GM21576 (cell line): ENCODE measurements around the gene RSPO1.
"Not testable (repeated sequence)": the region's sequence is repeated elsewhere in the genome, so short reads cannot be mapped to it uniquely, and the experiment has no call there.

Source experiments
- ATAC-seq: cut with Tn5 transposase; IDR thresholded peaks from one replicate; pipeline ENCODE4 v1.9.1; 2021; ENCODE audit warnings: mild to moderate bottlenecking, moderate library complexity; ENCODE audit not compliant: unreplicated experiment

RSPO1 gene

DNA sequence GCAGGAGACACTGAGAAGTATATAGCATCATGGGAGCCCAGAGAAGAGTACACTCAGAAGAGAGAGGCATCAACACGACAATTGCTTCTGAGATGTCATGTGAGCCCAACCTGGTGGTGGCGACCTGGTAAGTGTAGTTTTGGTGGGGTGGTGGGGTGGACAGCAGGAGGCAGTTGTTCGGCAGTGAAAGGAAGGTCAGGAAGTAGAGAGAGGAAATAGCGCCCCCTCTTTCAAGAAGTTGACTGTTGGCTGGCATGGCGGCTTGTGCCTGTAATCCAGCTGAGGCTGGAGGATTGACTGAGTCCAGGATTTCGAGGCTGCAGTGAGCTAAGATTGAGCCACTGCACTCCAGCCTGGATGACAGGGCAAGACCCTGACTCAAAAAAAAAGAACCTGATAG, 12.6 kb downstream of the RSPO1 start:
- ATAC-seq: no peak

DNA sequence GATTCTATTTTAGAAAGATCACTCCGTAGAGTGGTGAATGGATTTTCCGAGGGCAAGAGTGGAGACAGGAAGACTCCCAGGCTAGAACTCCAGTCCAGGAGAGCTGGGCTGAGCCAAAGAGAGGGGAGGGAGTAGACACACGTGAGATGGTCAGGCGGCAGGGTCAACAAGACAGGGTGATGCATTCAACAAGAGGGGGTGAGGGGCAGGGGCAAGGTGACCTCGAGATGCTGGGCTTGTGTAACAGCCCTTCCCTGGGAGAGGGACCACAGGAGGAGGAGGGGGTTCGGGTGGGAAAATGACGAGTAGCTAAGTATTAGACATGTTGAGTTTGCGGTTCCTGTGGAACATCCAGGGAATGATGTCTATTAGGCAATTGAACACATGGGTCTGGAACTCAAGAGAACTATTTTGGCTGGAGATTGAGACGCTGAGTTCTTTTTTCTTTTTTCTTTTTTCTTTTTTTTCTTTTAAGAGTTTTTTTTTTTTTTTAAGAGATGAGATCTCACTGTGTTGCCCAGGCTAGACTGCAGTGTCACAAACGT, 13.3 kb downstream of the RSPO1 start:
- ATAC-seq: no peak

DNA sequence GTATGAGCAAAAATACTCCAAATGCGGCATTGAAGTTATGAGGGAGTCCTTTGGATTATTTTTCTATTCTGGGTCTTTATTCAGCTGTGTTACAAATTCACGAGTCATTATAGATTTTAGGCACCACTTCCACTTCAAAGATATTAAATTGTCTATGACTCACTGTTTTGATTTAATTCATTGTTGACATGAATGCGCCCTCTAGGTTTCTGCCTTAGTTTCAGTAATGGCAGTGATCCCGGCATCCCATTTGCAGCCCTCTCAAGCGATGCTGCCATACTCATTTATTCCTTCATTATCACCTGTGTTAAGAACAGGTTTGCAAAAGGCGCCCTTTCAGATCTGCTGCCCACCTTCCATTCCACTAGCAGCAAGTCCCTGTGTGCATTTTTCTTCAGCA, 14.0 kb downstream of the RSPO1 start:
- ATAC-seq: no peak

DNA sequence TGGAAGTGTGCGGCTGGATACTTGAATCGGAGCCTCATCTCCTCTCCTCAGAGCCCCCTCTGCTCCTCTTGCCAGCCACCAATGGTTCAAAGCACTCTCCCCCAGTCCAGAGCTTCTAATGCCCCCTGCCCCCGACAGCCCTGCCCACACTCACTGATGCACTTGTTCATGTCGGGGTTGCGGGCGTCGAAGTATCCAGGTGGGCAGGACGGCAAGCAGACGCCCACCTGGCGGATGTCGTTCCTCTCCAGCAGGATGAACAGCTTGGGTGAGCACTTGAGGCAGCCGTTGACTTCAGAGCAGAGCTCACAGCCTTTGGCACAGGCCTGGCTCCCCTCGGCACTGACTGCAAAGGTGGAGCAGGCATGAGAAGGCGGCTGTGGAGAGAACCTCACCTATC, 18.4 kb downstream of the RSPO1 start:
- ATAC-seq: no peak

DNA sequence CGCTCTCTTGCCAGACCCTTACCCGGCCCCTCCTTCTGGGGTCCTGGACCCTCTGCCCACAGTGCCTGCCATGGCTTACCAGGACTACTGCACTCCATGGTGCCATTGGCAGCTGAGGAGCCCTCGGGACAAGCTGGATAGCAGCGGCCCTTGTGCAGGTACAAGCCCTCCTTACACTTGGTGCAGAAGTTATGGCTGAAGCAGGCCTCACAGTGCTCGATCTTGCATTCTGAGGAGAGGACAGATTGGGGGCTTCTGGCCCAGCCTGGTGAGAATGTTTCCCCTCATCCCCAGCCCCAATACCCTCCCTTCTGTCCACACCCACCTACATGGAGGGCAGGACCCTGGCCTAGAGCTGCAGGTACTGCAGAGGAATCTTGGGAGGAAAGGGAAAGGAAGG, 20.6 kb downstream of the RSPO1 start:
- no peak for ATAC-seq

DNA sequence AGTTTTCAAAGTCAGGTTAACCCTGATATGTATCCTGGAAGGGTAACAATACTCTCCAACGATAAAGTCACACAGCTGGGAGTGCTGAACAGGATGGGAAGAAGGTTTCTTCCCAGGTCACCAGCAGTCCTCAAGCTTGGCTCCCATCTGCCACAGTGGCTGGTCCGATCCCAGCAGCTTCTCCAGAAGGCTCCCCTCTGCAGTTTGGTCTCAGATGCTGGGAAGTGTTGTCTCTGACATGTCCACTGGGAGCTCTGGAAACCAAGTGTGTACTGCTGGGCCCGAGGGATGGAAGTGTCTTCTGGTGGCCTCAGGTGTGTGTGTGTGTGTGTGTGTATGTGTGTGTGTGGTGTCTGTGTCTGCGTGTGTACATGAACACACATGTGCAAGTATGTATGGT, 22.5 kb downstream of the RSPO1 start:
- no peak for ATAC-seq

DNA sequence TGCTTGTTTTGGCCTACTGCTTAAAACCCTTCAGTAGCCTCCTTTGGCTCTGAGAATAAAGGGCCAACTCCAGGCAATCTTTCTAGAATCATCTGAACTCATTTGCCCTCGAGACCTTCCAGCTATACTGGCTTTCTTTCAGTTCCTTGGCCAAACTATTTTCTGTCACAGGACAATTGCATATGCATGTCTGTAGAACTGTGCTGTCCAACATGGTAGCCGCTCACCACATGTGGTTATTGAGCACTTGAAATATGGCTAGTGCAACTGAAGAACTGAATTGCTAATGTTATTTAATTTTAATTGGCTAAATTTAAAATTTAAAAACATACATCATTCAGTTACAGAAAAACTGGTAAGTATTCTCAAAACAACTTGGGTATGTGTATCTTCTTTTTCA, 24.7 kb downstream of the RSPO1 start:
- no peak for ATAC-seq

DNA sequence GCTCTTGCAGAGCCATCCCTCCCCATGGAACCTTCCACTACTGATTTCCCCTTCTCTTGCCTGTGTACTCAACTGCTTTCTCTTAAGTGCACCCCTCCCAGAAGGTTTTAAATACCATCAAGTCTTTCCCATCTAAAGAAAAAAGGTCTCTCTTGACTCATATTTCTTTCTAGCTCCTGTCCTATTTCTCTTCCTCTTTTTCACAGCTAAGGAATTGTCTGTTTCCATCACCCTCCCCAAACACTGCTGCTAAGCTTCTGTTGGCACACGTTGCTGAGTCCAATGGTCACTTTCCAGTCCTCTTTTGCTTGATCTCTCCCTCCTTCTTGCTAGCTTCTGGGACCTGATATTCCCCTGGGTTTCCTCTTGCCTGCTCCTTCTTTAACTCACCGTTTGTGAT, 25.7 kb downstream of the RSPO1 start:
- no peak for ATAC-seq

DNA sequence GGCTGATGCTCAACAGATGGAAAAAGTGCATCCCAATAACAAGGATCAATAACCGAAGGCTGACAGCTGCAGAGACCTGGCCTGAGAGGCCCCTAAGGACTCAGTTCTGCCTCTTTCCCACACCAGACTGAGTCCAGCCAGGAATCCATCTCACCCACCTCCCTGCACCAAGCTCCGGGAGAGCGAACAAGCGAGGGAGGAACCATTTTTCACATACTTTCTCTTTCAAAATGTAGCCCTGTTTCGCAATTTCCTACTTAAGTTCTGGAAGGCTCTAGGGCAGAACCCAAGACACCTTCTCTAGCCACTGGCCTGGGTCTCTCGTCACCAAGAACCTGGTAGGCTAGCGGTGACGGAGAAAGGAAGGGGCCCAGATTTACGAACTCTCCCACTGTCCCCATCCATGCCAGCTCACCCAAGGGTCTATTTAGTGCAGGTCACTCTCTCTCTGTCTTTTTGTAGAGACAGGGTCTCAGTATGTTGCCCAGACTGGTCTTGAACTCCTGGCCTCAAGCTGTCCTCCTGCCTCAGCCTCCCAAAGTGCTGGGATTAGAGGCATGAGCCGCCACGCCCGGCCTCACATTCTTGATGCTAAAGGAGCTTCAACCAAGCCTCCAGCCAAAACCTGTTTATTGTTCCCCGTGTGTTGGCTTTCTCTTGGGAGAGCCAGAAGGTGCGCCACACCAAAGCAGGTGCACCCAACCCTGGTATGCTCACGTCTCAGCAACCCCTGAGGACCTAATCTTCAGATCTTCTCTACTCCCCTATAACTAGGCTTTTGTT, 28.0 kb downstream of the RSPO1 start:
- ATAC-seq: no peak

DNA sequence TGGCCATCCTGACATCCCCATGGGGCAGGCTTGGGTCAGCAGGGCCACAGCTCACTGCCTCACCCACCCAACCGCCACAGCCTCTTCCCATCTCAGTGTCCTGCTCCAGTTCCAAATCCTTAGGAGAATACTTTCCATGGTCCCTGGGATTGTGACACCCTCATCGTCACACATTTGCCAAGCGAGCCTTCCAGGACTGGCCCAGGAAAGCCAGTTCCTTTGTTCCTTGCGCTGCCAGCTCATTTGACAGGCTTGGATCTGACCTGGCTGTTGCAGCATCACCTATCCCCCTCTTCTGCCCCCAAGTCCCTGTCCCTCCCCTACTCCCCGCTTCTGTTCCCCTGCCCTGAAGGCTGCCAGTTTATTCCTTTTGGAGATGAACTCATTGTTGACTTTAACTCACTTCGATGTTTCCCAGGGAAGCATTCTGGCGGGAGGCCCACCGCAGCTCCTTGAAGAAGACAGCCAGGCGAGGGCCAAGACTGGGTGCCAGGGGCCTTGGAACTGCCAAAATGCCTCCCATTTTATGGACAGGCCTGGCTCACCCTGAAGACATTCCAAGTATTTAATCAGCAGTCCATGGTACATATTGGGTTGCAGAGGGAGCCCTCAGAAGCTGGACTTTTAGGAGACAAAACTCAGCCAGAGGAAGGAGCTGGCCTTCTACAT, 28.8 kb downstream of the RSPO1 start:
- no peak for ATAC-seq

DNA sequence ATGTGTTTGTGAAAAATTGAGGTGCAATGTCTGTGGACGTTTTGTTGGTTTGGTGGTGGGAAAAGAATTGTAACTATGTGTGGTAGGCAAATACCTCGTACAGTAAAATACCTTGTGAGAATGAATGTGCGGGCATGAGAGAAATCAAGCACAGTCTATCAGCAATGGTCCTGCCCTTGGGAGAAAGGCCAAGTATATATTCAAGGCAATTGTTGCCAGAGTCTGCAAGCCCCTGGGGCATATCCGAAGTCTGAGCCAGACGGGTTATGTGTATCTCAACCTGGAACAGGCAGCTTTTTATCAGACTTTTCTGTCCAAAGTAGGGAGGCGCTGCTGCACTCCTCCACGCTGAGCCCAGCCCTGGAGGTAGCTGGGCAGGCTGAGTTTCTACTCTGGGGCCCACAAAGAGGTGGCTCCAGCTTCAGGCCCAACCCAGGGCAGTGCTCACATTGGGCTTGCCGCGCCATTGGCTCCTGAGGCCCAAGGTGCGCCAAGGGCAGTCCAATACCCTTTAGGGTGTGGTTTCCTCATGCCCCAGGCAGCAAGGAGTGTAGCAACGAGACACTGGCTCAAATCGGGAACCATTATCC, 29.5 kb downstream of the RSPO1 start:
- no peak for ATAC-seq

DNA sequence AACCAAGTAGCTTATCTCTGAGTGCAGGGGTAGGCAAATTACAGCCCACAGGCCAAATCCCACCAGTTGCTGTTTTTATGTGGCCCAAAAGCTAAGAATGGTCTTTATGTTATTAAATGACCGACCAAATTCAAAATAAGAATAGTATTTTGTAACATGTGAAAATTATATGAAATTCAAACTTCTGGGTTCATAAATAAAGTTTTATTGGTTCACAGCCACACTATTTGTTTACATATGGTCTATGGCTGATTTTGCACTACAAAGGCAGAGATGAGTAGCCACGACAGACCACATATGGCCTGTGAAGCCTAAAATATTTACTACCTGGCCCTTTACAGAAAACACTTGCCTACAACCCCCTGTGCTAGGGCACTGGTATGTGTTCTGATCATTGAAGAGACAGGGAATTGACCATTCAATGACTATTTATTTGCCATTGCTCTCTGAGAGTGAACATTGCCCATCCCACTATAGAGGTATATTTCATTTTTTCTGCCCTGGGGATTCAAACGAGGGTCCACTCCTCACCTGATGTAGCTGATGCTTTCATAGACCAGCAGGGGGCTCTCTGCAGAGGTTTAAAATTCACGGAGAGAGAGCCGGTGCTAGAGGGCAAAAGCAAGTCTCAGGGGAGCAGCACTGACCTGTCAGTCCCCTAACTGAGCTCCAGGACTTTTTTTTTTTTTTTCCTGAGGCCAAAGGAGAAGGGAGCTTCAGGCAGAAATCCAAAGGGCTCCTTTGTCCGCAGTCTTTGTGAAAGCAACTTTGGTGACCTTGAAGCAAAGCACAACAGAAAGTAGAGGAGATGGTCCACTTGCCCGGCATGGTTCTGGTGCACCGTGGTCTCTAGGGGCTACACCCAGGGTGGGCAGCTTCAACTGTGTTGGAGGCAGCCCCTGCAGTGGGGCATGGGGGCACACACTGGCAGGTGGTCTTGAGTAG, 31.7 kb downstream of the RSPO1 start:
- no peak for ATAC-seq

DNA sequence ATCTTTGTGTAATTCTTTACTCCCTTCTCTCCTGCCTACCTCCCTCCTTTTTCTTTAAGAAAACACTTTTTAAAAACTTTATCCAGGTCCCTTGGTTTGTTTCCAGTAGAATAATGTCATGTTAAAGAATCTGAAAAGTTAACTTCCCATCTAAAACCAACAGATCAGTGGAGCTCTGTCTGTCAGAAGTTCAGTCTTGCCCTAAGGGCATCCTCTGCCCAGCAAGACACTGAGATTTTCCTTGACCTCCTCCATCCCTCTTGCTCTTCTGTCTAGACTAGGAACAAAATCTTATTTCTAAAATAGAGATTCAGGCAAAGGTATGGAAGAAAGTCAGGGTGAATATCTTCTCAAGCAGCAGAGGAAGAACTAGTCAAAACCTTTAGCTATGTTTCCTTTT, 33.3 kb downstream of the RSPO1 start:
- no peak for ATAC-seq

DNA sequence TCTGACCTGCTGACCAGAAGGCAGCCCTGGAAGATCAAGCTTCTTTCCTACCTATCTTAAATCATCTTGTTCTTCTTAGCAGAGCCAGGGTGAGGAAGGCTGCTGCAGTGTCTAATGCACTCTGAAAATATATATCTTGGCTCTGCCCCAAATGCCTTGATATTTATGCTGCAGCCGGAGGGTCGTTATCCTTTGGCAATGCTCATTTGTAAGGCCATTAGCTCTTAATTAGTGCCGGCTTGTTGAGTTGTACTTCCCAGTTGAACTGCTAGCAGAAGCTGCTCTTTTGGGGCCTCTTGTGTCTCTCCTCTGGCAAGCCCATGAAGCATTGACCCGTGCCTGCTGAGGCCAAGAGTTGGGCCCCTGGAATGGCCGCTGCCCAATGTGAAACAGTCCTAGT, 34.8 kb downstream of the RSPO1 start:
- no peak for ATAC-seq

DNA sequence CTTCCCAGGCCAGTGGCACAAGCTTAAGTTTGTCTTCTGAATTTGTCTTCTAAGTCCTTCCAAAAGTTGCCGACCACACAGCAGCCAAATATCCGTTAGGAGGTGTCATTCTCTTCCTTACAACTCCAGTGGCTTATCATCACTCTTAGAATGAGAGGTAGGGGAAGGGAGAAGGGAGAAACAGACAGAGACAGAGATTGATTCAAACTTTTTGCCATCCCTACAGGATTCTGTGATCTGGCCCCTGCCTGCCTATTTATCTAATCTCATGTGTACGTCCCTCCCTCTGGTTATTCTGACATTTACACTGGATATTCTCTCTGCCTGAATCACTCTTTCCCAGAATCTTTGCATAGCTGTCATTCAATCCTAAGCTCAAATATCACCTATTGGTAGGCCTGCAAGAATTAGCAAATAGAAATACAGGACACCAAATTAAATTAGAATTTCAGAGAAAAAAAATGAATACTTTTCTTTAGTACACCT, 38.5 kb downstream of the RSPO1 start:
- no peak for ATAC-seq

DNA sequence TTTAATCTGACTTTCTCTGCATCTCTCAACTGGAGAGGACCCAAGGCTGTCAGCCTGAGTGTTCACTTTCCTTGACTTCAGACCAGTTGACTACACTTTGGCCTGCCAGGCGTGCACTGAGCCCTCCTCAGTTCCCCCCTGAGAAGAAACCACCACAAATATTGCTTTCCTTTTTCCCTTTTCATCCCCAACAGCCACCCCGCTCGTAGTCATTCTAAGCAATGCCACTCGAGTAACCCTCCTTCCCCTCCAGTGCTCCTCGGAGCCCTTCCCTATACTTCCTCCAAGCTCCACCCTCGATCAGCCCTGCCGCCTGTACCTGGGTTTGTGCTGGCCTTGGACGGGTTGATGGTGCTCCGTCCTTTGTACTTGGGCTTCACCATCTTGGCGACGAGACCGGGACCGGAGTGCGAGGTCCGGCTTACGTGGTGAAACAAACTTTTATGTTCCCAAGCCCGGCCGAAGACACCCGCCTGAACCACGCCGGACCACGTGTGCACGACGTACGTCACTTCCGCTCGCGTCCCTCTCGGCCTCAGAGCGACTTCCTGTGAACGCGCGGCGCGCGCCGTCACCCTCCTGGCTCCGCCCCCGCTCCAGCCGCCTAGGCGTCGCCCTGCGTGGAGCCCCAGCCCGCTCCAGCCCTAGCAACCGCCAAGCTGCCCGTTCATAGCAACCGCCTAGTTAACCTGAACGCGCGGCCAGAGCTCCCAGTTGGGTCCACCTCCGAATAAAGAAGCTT, 39.1 kb downstream of the RSPO1 start, which contains the start of gene GNL2:
Gene GNL2 (minus strand): TSS at position 498 of the 742 bp plus-strand sequence. CDS start 115 bp downstream, at position 383.
- peak; percentile 96 for ATAC-seq

DNA sequence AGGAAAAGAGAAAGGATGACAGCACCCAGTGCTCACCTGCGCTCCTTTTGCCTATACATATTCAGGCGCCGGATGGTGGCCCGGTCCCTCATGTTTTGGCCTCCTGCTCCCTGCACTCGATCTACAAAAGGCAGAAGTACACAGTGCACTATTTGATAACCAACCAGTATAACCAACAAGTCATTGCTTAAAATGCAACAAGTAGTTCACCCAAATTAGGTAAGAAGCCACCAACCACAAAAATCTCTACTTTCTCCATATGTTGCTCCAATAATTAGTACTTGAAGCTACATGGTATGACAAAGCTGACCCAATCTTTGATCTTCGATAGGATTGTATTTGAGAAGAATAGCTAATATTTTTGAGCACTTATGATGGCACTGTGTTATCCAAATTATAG, 41.0 kb downstream of the RSPO1 start:
- ATAC-seq: no peak

DNA sequence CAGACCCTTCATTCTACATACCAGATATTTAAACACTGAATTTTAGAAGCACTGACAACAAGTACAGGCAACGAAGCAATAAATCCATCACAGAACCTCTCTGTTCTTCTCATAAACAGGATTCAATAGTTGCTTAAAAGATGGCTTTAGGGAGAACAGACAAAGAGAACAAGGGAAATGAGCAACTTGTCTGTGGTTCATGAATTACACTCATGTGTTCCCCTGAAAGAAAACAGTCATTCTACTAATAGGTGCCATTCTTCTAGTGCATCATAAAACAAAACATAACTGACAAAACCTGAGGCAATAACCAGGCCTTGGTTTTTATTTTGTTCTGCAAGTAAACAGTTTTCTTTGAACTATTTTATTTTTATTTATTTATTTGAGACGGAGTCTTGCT, 45.8 kb downstream of the RSPO1 start:
- no peak for ATAC-seq

DNA sequence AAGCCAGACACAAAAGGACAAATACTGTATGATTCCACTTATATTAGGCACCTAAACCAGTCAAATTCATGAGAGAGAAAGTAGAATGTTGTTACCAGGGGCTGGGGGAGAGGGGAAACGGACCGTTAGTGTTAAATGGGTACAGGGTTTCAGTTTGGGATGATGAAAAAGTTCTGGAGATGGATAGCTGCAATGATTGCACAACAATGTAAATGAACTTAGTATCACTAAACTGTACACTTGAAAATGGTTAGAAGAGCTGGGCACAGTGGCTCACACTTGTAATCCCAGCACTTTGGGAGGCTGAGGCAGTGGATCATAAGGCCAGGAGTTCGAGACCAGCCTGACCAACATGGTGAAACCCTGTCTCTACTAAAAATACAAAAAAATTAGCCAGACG, 50.1 kb downstream of the RSPO1 start:
- ATAC-seq: not testable (repeated sequence)

DNA sequence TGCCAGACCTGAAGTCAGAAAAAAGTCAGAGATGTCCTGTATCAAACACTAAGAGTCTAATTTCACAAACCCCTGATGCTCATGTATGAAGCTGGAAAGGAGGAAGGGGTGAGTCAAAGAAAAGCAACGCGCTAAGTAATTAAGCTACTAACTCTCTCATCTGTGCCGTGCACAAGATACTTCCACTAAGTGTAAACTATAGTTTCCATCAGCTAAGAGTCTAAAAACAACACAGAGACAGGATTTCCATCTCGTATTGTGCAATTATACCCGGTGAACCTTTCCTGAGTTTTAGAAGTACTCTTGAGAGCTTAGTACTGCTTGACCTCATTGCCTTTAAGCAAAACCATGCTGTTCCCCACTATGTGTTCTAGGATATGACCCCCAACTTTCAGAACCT, 59.0 kb downstream of the RSPO1 start:
- no peak for ATAC-seq
